Mesenchymal stem cell (in vitro differentiated cells and primary cell): ENCODE data around the gene ZBTB21.

Source experiments
- DNase-seq: peaks from one replicate; pipeline ENCODE4 v3.0.0-alpha.2; 2013
- H2AFZ ChIP-seq: one replicate; pipeline ENCODE4 v1.6.1; 2013; ENCODE audit warnings: low read depth, mild to moderate bottlenecking, control low read depth, inconsistent platforms, low read length, moderate library complexity
- H2AK5ac ChIP-seq: 2 replicates; pipeline ENCODE4 v1.6.1; 2013; ENCODE audit warnings: low read length, moderate library complexity, mild to moderate bottlenecking, inconsistent platforms; ENCODE audit not compliant: severe bottlenecking
- H2BK120ac ChIP-seq: one replicate; pipeline ENCODE4 v1.6.1; 2013; ENCODE audit warnings: low read depth, mild to moderate bottlenecking, inconsistent platforms, low read length, moderate library complexity
- H2BK12ac ChIP-seq, 2 experiments: one replicate each; pipeline ENCODE4 v1.6.1; 2013; ENCODE audit warnings: inconsistent platforms in 2 of 2, low read length in 2 of 2, mild to moderate bottlenecking in 2 of 2, moderate library complexity in 2 of 2, control low read depth in 1 of 2
- H2BK15ac ChIP-seq: one replicate; pipeline ENCODE4 v1.6.1; 2013; ENCODE audit warnings: mild to moderate bottlenecking, low read depth, inconsistent platforms; ENCODE audit not compliant: poor library complexity, severe bottlenecking
- H2BK5ac ChIP-seq: 2 replicates; pipeline ENCODE4 v1.6.1; 2013; ENCODE audit warnings: low read depth, mild to moderate bottlenecking, low read length, control low read depth, inconsistent platforms; ENCODE audit not compliant: poor library complexity, severe bottlenecking
- H3K14ac ChIP-seq, 2 experiments: one replicate each; pipeline ENCODE4 v1.6.1; 2013; ENCODE audit warnings: inconsistent platforms in 2 of 2, low read length in 2 of 2, control low read depth in 1 of 2, mild to moderate bottlenecking in 1 of 2, moderate library complexity in 1 of 2
- H3K18ac ChIP-seq, 2 experiments: one replicate each; pipeline ENCODE4 v1.6.1; 2013; ENCODE audit warnings: inconsistent platforms in 2 of 2, low read length in 2 of 2, control low read depth in 1 of 2, low read depth in 1 of 2, mild to moderate bottlenecking in 1 of 2
- H3K23ac ChIP-seq, 2 experiments: one replicate each; pipeline ENCODE4 v1.6.1; 2013; ENCODE audit warnings: inconsistent platforms in 2 of 2, low read length in 2 of 2, mild to moderate bottlenecking in 2 of 2, moderate library complexity in 2 of 2, control low read depth in 1 of 2
- H3K27ac ChIP-seq: 2 replicates; pipeline ENCODE4 v1.5.1; 2013; ENCODE audit warnings: mild to moderate bottlenecking, moderate library complexity, low read length, control low read depth, inconsistent platforms; ENCODE audit not compliant: poor library complexity, severe bottlenecking
- H3K27me3 ChIP-seq, 2 experiments: 2 replicates each; pipeline versions ENCODE4 v1.6.1 to v1.7.0; 2013; ENCODE audit warnings: low read length in 2 of 2, mild to moderate bottlenecking in 2 of 2, moderate library complexity in 2 of 2, control low read depth in 1 of 2, inconsistent platforms in 1 of 2; ENCODE audit not compliant: control insufficient read depth in 1 of 2, insufficient read depth in 1 of 2
- H3K36me3 ChIP-seq, 2 experiments: 2 replicates each; pipeline versions ENCODE4 v1.6.1 to v1.7.0; 2013; ENCODE audit warnings: low read length in 2 of 2, control low read depth in 1 of 2, inconsistent platforms in 1 of 2, low read depth in 1 of 2, mild to moderate bottlenecking in 1 of 2; ENCODE audit not compliant: insufficient read depth in 2 of 2, control insufficient read depth in 1 of 2
- H3K4ac ChIP-seq, 2 experiments: one replicate each; pipeline ENCODE4 v1.6.1; 2013; ENCODE audit warnings: inconsistent platforms in 2 of 2, low read length in 2 of 2, mild to moderate bottlenecking in 2 of 2, moderate library complexity in 2 of 2, control low read depth in 1 of 2, low read depth in 1 of 2
- H3K4me1 ChIP-seq: 2 replicates; pipeline ENCODE4 v1.6.1; 2013; ENCODE audit warnings: low read depth, low read length, control low read depth; ENCODE audit not compliant: control insufficient read depth, insufficient read depth
- H3K4me2 ChIP-seq: 2 replicates; pipeline ENCODE4 v1.6.1; 2013; ENCODE audit warnings: low read length, mild to moderate bottlenecking, inconsistent platforms; ENCODE audit not compliant: poor library complexity, severe bottlenecking
- H3K4me3 ChIP-seq, 2 experiments: 2 replicates each; pipeline versions ENCODE4 v1.5.1 to v1.7.0; 2013; ENCODE audit warnings: low read length in 2 of 2, mild to moderate bottlenecking in 2 of 2, control low read depth in 1 of 2, low read depth in 1 of 2; ENCODE audit not compliant: insufficient read depth in 1 of 2
- H3K79me1 ChIP-seq: replicated peaks from 2 replicates; pipeline ENCODE4 v1.6.1; 2013; ENCODE audit warnings: mild to moderate bottlenecking, control low read depth, low read length, inconsistent platforms; ENCODE audit not compliant: poor library complexity, severe bottlenecking
- H3K9ac ChIP-seq: 2 replicates; pipeline ENCODE4 v1.7.0; 2013; ENCODE audit warnings: mild to moderate bottlenecking, low read length, moderate library complexity
- H3K9me3 ChIP-seq: 2 replicates; pipeline ENCODE4 v1.7.0; 2013; ENCODE audit warnings: mild to moderate bottlenecking, low read length; ENCODE audit not compliant: control insufficient read depth
- H4K8ac ChIP-seq: one replicate; pipeline ENCODE4 v1.6.1; 2013; ENCODE audit warnings: inconsistent platforms, mild to moderate bottlenecking, low read length, moderate library complexity
- H4K91ac ChIP-seq: one replicate; pipeline ENCODE4 v1.6.1; 2013; ENCODE audit warnings: mild to moderate bottlenecking, low read length, inconsistent platforms
- WGBS: methylation state at CpG from one replicate; pipeline ENCODE4 v1.1.7; 2013; ENCODE audit warnings: mixed read lengths; 5-methylcytosine and 5-hydroxymethylcytosine counted together

The ZBTB21 gene

DNA sequence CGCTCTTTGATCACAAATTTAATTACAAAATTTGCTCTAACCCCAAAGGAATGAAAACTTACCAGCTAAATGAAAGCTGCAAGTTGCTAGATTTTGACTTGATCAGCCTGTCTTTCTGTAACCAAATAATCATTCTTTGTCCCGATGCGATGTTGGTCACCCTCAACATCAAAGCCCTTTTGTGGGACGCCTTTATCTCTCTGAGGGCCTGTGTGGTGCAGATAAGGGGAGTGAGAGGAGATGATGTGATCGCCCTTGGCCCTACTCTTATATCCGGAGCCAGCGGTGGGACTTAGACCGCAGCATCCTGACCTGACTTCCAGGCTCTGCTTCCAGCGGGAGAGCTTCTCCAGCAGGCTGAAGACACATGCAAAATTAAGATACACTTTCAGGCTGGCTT lies 41.6 kb upstream of the ZBTB21 start:
- Histone ChIP-seq H4K91ac (no peak overlapping the region), H2BK5ac (no peak overlapping the region), H3K27me3 (peaks cover 6 to 34% of the 10 kb centered on the region in 2 experiments), H2BK12ac (no peak overlapping the region), H2BK120ac (no peak overlapping the region), H4K8ac (no peak overlapping the region), H3K14ac (no peak overlapping the region), H3K23ac (no peak overlapping the region), H3K4me2 (no peak overlapping the region), H3K9ac (no peak overlapping the region), H3K27ac (no peak overlapping the region), H3K4me1 (peaks cover 11% of the 10 kb centered on the region), H2AFZ (no peak overlapping the region), H2AK5ac (no peak overlapping the region), H3K18ac (no peak overlapping the region), H3K4ac (no peak overlapping the region), H3K4me3 (no peak overlapping the region), H3K9me3 (peaks cover 13% of the 10 kb centered on the region), H3K36me3 (no peaks in the 10 kb centered on the region), H3K79me1 (no peaks in the 10 kb centered on the region), H2BK15ac (peak overlapping the region; percentile 54)
- 88% methylated on average over 7 of the region's 9 CpGs for WGBS
- no peak for DNase-seq

DNA sequence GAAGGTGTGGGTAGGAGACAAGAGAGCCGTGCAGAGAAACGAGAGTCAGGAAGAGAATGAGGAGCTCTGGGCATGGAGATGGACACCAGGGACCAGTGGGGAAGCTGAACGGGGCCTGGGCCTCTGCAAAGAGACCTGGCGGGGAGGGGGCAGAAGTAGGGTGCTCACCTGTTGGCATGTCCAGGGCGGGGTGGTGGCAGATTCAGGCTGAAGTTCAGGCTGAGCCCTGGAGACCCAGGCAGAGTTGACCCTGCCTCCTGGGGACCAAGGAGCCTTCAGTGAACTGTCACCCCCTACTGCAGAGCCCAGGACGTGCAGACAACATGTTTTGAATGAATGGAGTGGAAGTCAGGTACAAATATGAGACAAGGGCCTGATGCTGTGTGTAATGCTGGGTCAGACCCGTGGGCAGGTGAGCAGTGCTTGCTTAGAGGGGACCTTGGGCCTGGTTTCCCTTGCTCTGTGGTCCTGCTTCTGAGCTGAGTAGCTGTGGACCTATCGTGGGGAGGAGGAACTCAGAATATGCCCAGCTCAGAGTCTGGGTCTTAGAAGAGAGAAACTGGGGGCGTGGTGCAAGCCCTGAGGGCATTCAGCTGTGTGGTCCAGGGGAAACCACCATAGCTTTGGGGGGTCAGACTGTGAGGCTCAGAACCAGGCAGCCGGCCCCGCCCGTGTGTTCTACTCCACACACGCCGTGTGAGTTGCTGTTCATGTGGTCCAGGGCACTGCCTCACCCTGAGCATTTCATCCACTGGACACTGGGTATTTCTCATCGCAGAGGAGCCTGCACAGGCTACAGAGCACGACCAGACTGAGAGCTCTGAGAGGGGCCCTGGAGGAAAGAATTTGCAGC lies 39.6 kb upstream of the ZBTB21 start:
- H2BK5ac ChIP-seq, result no peak overlapping the region
- H3K79me1 ChIP-seq, result no peaks in the 10 kb centered on the region
- no peak overlapping the region for H3K23ac ChIP-seq
- peak overlapping the region; percentile 5 to 62 for H3K18ac ChIP-seq
- H3K14ac ChIP-seq, result peak overlapping the region in 1 of 2 experiments; percentile 18
- H3K4me1 ChIP-seq, result peaks cover 11% of the 10 kb centered on the region
- H4K91ac ChIP-seq, result peak overlapping the region; percentile 44
- WGBS, result 90% methylated on average over 16 of the region's 16 CpGs
- H3K9ac ChIP-seq, result no peak overlapping the region
- peak overlapping the region; percentile 42 for H2AFZ ChIP-seq
- no peak for DNase-seq
- H2BK15ac ChIP-seq, result no peak overlapping the region
- H2BK120ac ChIP-seq, result peak overlapping the region; percentile 22
- H3K9me3 ChIP-seq, result peaks cover 13% of the 10 kb centered on the region
- peak overlapping the region in 1 of 2 experiments; percentile 83 for H3K4ac ChIP-seq
- peak overlapping the region in 1 of 2 experiments; percentile 76 for H2BK12ac ChIP-seq
- no peaks in the 10 kb centered on the region for H3K36me3 ChIP-seq
- H4K8ac ChIP-seq, result no peak overlapping the region
- H2AK5ac ChIP-seq, result no peak overlapping the region
- no peak overlapping the region for H3K4me2 ChIP-seq
- H3K27ac ChIP-seq, result no peak overlapping the region
- H3K4me3 ChIP-seq, result no peak overlapping the region
- peaks cover 0 to 14% of the 10 kb centered on the region in 2 experiments for H3K27me3 ChIP-seq

DNA sequence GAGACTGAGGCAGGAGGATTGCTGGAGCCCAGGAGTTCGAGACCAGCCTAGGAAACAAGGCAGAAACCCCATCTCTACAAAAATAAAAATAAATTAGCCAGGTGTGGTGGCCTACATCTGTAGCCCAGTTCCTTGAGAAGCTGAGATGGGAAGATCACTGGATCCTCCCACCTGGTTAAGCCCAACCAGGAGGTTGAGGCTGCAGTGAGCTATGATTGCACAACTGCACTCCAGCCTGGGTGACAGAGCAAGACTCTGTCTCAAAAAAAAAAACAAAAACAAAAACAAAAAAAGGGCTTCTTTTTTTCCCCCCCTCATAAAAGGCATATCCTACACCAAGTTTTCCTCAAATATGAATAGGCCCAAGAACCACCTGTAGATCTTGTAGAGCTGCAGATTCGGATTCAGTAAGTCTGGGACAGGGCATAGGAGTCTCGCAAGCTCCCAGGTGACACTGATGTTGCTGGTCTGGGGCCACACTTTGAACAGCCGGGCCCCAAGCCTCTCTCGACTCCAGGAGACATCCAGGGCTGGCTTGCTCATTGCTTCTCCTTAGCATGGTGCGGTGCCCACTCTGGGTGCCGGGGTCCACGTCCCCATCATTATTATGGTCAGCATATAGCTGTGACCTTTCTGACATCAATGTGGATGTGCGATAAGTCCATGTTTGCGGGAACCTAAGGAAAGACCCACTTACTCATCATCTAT lies 38.9 kb upstream of the ZBTB21 start:
- peak overlapping the region; percentile 12 for H2BK15ac ChIP-seq
- no peak overlapping the region for H3K4me2 ChIP-seq
- no peak overlapping the region for H4K91ac ChIP-seq
- peaks cover 0 to 8% of the 10 kb centered on the region in 2 experiments for H3K27me3 ChIP-seq
- H3K9me3 ChIP-seq, result peaks cover 13% of the 10 kb centered on the region
- H3K36me3 ChIP-seq, result no peaks in the 10 kb centered on the region
- H3K4ac ChIP-seq, result peak overlapping the region in 1 of 2 experiments; percentile 67
- no peaks in the 10 kb centered on the region for H3K79me1 ChIP-seq
- no peak overlapping the region for H3K23ac ChIP-seq
- peaks cover 11% of the 10 kb centered on the region for H3K4me1 ChIP-seq
- peak overlapping the region in 1 of 2 experiments; percentile 76 for H2BK12ac ChIP-seq
- DNase-seq, result no peak
- H2BK5ac ChIP-seq, result no peak overlapping the region
- H2BK120ac ChIP-seq, result peak overlapping the region; percentile 90
- H3K18ac ChIP-seq, result peak overlapping the region; percentile 63 to 87
- H3K9ac ChIP-seq, result no peak overlapping the region
- H2AK5ac ChIP-seq, result no peak overlapping the region
- H3K27ac ChIP-seq, result no peak overlapping the region
- no peak overlapping the region for H2AFZ ChIP-seq
- H3K4me3 ChIP-seq, result no peak overlapping the region
- H3K14ac ChIP-seq, result no peak overlapping the region
- no peak overlapping the region for H4K8ac ChIP-seq
- 93% methylated on average over 8 of the region's 10 CpGs for WGBS
